ENCODE results near the gene HSPA12B. TPM values are rescaled to one million over a fixed set of nuclear protein-coding genes. Genes with fewer than 3 reads are reported as not detected.

HSPA12B gene
- total RNA-seq, 2 donors from 2014 or later = 15.7 to 19.3 TPM

DNA sequence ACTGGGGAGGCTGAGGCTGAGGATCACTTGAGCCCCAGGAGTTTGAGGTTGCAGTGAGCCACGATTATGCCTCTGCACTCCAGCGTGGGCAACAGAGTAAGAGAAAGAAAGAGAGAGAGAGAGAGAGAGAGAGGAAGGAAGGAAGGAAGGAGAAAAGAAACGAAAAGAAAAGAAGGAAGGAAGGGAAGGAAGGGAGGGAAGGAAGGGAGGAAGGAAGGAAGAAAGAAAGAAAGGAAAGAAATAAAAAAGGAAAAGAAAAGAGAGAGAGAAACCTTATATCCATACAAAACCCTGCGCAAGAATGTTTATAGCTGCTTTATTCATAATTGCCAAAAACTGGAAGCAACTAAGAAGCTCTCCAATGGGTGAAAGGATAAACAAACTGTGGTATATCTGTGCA lies 8.1 kb upstream of the HSPA12B start:
- DNase-seq = no peak
- intact Hi-C loops (cut with DNase I) = no loop called here
- no peak for ATAC-seq

DNA sequence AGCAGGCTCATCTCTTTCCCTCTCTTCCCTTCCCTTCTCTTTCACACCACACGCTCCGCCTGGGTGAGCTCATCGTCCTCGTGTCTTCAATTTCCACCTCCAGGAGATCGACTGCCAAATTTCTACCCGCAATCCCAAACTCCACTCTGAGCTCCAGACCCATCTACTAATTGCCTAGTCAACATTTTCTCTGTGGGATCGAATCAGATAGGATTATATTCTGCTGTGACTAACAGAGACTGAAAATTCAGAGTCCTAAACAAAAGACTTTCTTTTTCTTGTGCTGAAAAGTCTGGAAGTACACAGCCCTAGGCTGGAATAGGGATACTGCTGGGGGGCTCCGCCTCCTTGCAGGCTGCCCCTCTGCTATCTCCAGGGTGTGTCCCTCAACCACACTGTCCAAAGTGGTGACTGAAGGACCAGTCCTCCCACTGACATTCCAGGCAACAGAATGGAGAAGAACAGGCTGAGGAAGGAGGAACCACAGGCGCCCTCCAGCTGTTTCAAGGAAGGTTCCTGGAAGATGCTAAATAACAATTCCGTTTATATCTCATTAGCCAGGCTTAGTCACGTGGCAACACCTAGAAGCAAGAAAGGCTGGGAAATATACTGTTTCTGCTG lies 5.0 kb upstream of the HSPA12B start:
- ATAC-seq (peak; percentile 25 to 63), DNase-seq (no peak)
- intact Hi-C loops (cut with DNase I) = no loop called here

DNA sequence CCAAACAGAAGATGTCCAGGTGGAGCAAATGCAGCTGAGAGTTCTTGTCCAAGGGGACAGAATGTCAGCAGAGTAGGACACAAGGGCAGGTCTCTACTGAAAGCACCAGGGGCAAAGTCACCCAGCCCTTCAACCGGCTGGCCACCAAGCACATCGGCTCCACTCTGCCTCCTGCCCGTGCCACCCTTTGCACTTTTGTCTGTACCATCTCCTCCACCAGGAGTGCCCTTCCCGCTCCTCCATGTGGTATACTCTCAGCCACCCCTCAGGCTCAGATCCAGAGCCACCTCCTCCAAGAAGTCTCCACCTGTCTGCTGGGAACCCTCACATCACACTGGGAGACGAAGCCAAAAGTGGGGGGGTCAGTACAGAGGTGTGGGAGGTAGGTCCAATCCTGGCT lies 4.1 kb upstream of the HSPA12B start:
- intact Hi-C loops (cut with DNase I) = no loop called here
- DNase-seq (no peak), ATAC-seq (no peak)

DNA sequence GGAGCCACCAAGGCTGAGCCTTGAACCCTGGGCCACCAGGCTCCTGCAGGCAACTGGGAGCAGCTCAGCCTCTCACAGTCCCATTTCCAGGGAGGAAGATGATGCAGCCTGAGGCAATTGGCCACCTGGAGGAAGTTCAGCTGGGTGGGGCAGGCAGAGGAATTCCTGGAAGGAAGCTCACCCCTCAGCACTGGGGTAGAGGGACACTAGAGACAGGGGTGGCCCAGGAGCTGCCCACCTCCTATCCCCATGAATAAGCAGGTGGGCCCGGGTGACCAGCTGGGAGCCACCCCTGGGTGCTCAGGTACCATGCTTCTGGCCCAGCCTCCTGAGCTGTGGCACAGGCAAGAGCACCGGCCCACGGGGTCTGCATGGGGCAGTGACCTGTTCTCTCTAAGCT lies 3.6 kb upstream of the HSPA12B start:
- intact Hi-C loops (cut with DNase I) = no loop called here
- ATAC-seq (no peak), DNase-seq (no peak)

DNA sequence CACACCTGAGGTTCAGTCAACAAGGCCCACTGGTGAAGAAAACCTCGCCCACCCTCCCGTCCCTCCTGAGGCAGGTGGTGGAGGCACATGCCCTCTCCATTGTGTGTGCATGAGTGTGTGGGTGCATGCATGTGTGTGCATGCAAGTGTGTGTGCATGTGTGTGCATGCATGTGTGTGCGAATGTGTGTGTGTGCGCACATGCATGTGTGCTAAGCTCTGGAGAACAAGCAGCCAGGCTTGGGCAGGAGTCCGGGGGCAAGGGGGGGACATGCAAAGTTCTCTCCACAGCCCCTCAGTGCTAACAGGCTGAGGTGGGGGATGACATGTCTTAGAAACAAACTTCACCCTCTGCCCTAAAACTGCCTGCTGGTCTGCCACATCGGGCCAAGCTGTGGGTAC lies 3.1 kb upstream of the HSPA12B start:
- no peak for DNase-seq
- intact Hi-C loops (cut with DNase I) = no loop called here
- ATAC-seq = no peak

DNA sequence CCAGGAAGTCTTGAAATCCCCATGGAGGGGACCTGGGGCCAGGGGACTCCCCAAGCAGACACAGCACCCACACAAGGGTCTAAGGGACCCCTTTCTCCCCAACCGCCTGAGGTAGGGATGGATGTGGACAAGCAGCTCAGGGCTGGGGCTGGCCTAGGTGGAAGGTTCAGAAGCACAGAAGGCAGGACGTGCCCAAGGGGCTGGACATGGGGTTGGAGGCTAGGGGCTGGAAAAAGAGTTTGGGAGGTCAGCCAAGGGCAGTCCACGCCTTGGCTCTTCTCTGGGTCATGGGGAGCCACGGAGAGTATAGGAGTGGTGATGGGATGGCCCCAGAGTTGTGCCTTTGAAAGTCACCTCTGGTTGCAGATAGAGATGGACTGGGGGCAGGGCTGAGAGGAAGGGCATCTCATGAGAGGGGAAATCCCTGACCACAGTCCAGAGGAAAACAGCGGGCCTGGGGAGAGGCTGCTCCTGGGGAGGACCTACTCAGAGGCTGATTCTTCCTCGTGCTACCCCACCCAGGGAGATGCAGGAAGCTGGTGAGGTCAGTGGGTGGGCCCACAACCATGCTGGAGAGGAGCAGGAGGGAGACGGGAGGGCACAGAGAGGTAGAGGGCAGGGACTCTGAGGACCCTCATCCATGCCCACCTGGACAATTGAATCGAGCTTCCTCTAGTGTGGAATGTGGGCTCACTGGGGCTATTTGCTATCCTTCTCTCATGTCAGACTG lies 2.5 kb upstream of the HSPA12B start:
- ATAC-seq (peak in 1 of 2 donors; percentile 9), DNase-seq (no peak)
- intact Hi-C loops (cut with DNase I) = no loop called here

DNA sequence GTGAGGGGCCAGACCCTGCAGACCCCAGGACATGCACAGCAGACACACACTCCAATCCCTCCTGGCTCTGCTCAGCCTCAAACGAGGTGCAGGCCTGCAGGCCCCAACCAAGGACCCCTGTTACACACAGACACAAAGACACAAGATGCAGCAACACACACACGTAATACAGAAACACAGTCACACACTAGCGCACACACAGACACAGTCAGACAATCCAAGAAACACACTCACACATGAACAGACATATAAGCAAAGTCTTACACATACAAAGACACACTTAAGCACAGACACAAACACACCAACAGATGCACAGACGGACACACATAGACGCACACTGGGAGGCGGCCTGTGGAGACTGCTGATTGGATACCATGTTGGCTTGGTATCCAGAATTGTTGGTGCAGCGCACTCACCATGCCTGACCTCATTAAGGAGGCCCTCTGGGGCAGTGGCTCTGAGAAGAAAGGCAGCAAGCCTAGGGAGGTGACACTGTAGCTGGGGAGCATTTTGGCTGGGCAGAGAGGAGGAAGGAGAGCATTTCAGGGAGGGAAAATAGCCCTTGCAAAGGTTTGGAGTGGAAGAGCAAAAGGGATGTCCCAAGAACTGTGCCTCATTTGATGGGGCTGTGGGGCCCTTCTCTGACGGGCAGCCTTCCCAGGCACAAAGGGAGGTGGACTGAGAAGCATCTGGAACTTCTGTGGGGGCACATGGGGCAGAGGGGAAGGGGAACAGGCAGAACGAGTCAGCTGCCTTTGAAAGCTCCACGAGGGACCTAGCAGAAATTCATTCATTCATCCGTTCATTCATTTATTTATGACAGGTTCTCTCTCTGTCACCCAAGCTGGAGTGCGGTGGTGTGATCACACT lies 1.4 kb upstream of the HSPA12B start:
- ATAC-seq = no peak
- intact Hi-C loops (cut with DNase I) = no loop called here
- DNase-seq = no peak

DNA sequence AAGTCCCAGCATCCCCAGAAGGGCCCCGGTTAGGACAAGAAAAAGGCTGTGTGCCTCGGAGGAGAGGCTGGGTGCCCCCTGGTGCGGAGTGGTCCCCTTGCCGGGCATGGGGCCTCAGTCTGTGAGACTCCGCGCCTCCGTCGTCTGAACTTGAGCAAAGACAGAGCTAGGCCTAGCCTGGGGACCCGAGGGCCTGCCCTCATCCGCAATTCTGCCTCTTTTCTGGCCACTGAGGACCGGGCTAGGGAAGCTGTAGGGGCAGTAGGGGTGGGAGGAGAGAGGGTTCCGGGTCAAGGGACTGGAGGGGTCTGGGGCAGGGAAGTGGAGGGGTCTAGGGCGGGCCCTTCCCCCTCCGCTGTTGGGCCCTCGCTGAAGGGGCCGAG lies 550 bp upstream of the HSPA12B start:
- ATAC-seq (no peak), DNase-seq (no peak)
- intact Hi-C loops (cut with DNase I) = no loop called here

DNA sequence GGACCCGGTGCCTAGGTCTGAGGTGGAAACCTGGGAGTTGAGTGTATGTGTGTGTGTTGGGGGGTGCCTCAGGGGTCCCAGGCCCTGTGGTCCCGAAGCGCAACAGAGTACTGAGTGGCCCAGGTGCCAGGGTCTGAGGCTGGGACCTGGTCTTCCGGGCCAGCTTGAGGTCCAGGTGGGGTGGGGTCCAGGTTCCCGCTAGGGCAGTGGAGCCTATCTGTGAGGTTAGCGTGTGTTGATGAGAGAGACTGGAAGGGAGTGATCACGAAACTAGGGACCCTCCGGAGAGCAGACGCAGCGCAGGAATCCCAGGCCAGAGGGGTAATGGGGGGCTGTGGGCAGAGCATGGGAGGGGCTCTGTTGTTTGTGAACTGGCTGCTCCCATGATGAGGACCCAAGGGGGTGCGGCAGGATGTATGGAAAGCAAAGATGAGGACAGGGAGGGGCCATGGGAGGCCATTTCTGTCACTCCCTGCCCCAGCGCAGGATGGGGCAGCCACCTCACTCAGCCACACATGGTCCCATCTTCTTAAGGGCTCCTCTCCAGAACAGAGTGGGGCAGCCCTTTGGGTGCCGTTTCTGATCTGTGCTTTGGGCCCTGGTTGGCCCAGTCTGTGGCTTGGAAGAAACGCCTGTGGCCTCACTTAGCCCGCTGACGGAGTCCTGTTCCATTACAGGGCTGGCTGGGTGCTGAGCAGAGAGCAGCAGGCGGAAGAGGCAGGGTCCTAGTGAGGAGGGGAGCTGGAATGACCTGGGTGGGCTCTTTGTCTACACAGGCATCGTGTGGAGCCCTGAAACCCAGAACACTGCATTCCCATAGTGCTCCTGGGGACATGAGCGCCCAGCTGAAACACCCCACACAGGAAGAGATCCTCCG lies 872 bp downstream of the HSPA12B start:
- ATAC-seq = peak in 1 of 2 donors; percentile 12
- intact Hi-C loops (cut with DNase I) = no loop called here
- no peak for DNase-seq

DNA sequence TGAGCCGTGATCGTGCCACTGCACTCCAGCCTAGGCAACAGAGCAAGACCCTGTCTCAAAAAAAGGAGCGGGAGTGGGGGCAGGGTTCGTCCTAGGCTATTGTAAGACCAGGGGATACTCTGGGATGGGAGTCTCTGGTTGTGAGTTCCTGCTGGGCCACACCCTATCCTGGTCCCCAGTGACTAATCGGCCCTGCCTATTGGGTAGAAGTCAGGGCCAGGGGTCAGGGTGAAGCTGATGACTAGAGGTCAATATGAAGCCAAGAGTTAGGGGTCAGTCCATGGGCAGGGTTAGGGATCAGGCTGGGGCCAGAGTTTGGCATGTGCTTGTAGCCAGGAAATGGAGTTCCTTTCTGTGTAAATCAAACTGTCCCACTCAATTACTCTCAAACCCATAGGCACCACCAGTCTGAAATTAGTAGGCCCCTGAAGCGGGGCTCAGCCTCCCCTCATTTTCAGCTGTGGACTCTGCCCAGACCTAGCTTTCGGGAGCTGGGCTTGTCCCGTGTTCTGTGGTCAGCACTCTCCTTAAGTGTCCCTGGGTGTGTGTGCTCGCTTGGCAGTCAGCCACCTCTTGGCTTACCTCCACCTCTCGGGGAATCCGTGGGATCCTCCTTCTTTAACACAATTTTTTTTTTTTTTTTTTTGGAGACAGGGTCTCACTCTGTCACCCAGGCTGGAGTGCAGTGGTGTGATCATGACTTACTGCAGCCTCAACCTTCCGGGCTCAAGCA lies 1.8 kb downstream of the HSPA12B start:
- DNase-seq (peak; percentile 66), ATAC-seq (peak in 1 of 2 donors; percentile 51)
- intact Hi-C loops (cut with DNase I) = no loop called here

DNA sequence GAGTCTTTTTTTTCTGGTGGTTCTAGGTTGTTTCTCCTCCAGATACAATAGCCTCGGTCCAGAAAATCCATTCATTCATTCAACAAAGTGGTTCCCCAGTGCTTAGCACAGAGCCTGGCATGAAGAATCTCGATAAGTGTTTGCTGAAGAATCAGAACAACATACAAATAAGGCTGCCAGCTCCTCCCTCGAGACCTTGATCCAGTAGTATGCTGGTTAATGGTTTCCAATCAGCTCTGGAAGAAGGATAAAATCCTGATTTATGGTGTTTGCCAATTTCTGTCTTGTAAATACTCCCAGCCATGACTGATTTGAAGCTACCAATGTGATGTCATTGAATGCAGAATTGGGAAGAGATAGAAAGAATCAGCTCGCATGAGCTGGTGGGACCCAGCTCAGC lies 3.3 kb downstream of the HSPA12B start:
- intact Hi-C loops (cut with DNase I) = no loop called here
- ATAC-seq = no peak
- no peak for DNase-seq

DNA sequence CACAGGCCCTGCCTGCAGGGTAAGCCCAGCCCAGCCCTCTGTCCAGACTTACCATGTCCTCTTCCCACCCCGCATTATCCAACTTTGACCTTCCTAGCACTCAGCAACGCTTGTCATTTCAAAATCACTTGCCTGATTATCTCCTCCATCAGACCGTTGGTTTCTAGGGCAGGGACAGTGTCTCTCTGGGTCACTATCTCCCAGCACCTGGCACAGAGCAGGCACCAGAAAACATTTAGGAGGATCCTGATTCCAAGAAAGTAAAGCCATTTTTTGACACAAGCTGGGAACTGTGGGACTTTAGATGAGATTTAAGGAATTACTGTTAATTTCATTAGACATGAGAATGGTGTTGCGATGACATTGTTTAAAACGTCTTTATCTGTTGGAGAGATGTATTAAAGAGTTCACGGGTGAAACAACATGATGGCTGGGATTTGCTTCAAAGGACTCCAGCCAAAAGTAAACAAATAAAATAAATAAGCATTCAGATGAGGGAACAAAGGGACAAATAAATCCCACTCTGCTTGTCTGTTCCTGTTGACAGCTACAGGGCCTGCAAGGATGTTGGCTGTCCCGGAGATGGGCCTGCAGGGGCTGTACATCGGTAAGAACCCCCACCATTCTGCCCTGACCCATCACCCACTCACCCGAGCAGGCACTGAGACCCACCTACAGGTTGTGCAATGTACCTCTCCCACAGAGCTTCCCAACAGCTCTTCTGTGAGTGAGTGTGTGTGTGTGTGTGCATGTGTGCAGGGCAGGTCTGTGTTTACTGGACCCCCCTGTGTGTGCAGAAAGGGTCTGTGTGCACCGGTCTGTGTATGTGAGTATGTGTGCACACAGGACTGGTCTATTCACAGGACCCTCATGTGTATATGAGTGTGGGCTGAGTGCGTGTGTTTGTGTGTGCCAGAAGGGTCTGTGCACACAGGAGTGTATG lies 5.9 kb downstream of the HSPA12B start:
- ATAC-seq (no peak), DNase-seq (no peak)

DNA sequence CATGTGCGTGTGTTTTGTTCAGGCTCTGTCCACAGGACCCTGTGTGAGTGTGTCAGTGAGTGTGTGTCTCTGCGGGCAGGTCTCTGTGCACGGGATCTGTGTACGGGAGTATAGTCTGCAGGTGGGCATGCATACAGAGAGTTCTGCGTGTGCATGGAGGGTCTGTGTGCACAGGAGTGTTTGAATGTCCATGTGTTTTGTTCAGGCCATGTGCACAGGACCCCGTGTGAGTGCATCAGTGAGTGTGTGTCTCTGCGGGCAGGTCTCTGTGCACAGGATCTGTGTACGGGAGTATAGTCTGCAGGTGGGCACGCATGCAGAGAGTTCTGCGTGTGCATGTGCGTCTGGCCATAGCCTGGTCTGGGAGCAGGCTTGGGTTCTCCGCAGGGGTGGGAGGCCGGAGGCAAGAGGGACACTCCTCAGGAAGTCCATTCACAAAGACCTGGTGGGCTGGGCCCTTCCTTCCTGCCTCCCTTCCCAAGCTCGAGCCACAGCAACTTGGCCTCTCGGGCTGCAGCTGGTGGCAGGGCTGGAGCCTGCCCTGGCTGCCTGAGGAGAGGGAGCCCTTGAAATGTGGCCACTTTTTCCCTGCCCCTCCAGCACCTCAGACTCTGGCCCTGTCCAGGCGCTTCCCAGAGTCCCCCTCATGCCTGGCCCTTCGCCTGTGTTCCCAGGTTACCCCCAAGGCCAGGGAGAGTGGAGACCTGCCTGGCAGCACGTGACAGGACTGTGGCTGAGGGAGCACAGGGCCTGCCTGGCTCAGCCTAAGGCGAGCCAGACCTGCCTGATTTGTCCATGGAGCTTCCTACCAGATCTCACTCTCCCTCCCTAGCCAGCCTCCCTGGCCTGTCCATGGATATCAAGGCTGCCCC lies 6.8 kb downstream of the HSPA12B start:
- peak; percentile 76 for DNase-seq
- ATAC-seq = peak; percentile 51 to 71
- intact Hi-C loops (cut with DNase I) = no loop called here

More for the DNA sequence above, 5.9 kb downstream of the HSPA12B start:
- intact Hi-C loops (cut with DNase I) = no loop called here

DNA sequence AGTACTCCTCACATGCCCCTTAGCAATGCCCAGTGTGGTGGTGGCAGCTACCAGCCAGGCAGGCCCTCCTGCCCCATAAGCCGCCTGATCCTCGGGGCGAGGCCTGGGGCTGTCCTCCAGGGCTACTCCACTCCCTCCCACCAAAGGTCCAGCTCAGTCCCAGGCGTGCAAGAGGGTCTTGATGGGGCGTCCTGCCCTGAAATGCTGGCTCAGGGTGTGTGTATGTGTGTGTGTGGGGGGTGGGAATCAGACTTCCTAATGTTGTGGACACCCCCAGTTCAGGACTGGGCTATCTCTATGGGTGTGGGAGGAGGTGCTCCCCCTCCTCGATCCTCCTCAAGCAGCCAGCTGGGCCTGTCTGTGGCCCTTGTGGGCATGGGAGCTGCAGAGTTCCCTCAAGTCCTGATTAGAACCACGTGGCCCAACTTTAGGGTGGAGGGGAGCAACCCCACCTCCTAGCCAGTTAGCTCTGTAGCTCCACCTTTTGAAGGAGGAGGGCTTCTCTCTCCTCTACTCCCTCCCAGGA lies 7.5 kb downstream of the HSPA12B start:
- intact Hi-C loops (cut with DNase I) = no loop called here
- DNase-seq (no peak), ATAC-seq (no peak)

DNA sequence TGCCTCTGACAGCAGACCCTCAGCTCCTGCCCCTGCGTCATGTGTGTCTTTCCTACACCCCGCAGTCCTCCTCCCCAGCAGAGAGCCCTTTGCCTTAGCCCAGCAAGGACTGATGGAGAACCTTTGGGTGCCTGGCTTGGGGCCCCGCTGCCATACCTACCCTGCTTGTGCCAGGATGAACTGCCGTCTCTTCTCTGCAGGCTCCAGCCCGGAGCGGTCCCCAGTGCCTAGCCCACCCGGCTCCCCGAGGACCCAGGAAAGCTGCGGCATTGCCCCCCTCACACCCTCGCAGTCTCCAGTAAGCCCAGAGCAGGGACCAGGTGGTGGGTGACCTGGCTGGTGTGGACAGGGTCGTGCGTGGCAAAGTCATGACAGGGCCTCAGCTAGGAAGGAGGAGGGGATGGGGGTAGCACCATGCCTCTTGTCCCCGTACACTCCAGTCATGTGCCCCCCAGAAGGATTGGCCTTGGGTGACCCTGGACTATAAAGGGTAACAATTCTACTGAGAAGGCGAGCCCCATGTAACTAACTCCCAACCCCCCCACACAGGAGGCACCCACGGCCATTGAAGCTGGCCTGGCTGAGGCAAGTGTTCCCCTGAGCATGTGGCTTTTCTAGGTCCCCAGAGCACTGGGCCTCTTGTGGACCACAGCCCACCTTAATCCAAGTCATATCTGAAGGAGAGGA lies 8.3 kb downstream of the HSPA12B start:
- no peak for ATAC-seq
- DNase-seq = no peak
- intact Hi-C loops (cut with DNase I) = no loop called here

Measured in left cardiac atrium (tissue), 4 donors.